CD4-positive, CD25-positive, alpha-beta regulatory T cell (primary cell): ENCODE results near the gene CFAP47. TPM values are rescaled to one million over a fixed set of nuclear protein-coding genes. Genes with fewer than 3 reads are reported as not detected.

Source experiments
- ATAC-seq, 2 donors: fragments of 150-1000 bp; cut with Tn5 transposase; one replicate each; pipeline ENCODE4 v1.10.0; 2021; ENCODE audit warnings: low read depth in 2 of 2, moderate number of reproducible peaks in 2 of 2, moderate library complexity in 1 of 2
- DNase-seq, 3 donors: peaks; one replicate each; pipeline versions ENCODE4 v3.0.0 to v3.0.0-alpha.2; 2012 to 2022; ENCODE audit warnings: mixed read lengths in 1 of 3
- H3K27ac ChIP-seq: one replicate; pipeline ENCODE4 v1.7.0; 2013; ENCODE audit warnings: mild to moderate bottlenecking, low read length; ENCODE audit not compliant: insufficient read depth, poor library complexity, severe bottlenecking
- H3K27me3 ChIP-seq: one replicate; pipeline ENCODE4 v1.7.0; 2013; ENCODE audit warnings: low read length; ENCODE audit not compliant: control insufficient read depth, insufficient read depth
- H3K36me3 ChIP-seq: one replicate; pipeline ENCODE4 v1.7.0; 2013; ENCODE audit warnings: mild to moderate bottlenecking, low read length, moderate library complexity; ENCODE audit not compliant: control insufficient read depth, insufficient read depth
- H3K4me1 ChIP-seq: 2 replicates; pipeline ENCODE4 v1.7.0; 2013; ENCODE audit warnings: mild to moderate bottlenecking, low read length; ENCODE audit not compliant: insufficient read depth, control insufficient read depth, poor library complexity, severe bottlenecking
- H3K4me3 ChIP-seq: one replicate; pipeline ENCODE4 v1.7.0; 2013; ENCODE audit warnings: low read depth, mild to moderate bottlenecking, low read length, moderate library complexity
- H3K9me3 ChIP-seq, 2 experiments: 1 replicate in 1 of 2; 2 replicates in 1 of 2; pipeline ENCODE4 v1.7.0; 2013; ENCODE audit warnings: low read length in 2 of 2, mild to moderate bottlenecking in 1 of 2, moderate library complexity in 1 of 2; ENCODE audit not compliant: control insufficient read depth in 2 of 2
- H3K27ac Mint-ChIP-seq, 3 donors: one replicate each; pipeline ENCODE4 v1.8.0; 2020 to 2022; ENCODE audit warnings: mild to moderate bottlenecking in 3 of 3, mixed read lengths in 3 of 3, moderate library complexity in 2 of 3
- H3K27me3 Mint-ChIP-seq: one replicate; pipeline ENCODE4 v1.8.0; 2022; ENCODE audit warnings: mild to moderate bottlenecking, mixed read lengths
- H3K36me3 Mint-ChIP-seq: one replicate; pipeline ENCODE4 v1.8.0; 2020; ENCODE audit warnings: mixed read lengths
- H3K4me1 Mint-ChIP-seq, 4 donors: one replicate each; pipeline ENCODE4 v1.8.0; 2020 to 2022; ENCODE audit warnings: mixed read lengths in 4 of 4, mild to moderate bottlenecking in 1 of 4
- H3K4me3 Mint-ChIP-seq, 4 donors: one replicate each; pipeline ENCODE4 v1.8.0; 2020 to 2022; ENCODE audit warnings: mild to moderate bottlenecking in 4 of 4, mixed read lengths in 4 of 4, moderate library complexity in 3 of 4
- H3K9me3 Mint-ChIP-seq, 7 donors: one replicate each; pipeline ENCODE4 v1.8.0; 2020 to 2022; ENCODE audit warnings: mixed read lengths in 7 of 7, mild to moderate bottlenecking in 3 of 7, moderate library complexity in 2 of 7
- polyA plus RNA-seq, 4 donors: library from polyadenylated mRNA; unstranded; fragments of 300-500 nt; fragmentation: Illumina TruSeq; gene quantifications; one replicate each; pipeline ENCODE4 v1.2.3, GENCODE V29; 2021
- total RNA-seq: library from RNA; stranded (reverse); gene quantifications from one replicate; pipeline ENCODE4 v1.2.3, GENCODE V29; 2022

Gene CFAP47
- total and polyA plus RNA-seq, 5 donors from 2014 or later = not detected

GRCh38 chrX:36266155-36266554 lies 346.6 kb downstream of the CFAP47 start:
- Mint-ChIP-seq H3K36me3 (no peaks in the 10 kb centered on the region), H3K4me1 (no peaks in the 10 kb centered on the region), H3K27ac (no peak overlapping the region), H3K9me3 (peaks cover 0 to 4% (median 0%) of the 10 kb centered on the region in 7 donors), H3K27me3 (no peaks in the 10 kb centered on the region), H3K4me3 (no peak overlapping the region)
- no peaks in the 10 kb centered on the region for H3K9me3 ChIP-seq
- DNase-seq (no peak), ATAC-seq (no peak)
- no peaks in the 10 kb centered on the region for H3K4me1 ChIP-seq
- H3K27me3 ChIP-seq = no peaks in the 10 kb centered on the region
- no peak overlapping the region for H3K4me3 ChIP-seq
- H3K27ac ChIP-seq = no peak overlapping the region
- no peaks in the 10 kb centered on the region for H3K36me3 ChIP-seq

GRCh38 chrX:36310136-36310535 lies 390.6 kb downstream of the CFAP47 start:
- Mint-ChIP-seq H3K27me3 (no peaks in the 10 kb centered on the region), H3K36me3 (no peaks in the 10 kb centered on the region), H3K4me3 (no peak overlapping the region), H3K9me3 (peaks cover 0 to 3% (median 0%) of the 10 kb centered on the region in 7 donors), H3K4me1 (no peaks in the 10 kb centered on the region), H3K27ac (no peak overlapping the region)
- Histone ChIP-seq H3K36me3 (no peaks in the 10 kb centered on the region), H3K27ac (no peak overlapping the region), H3K9me3 (no peaks in the 10 kb centered on the region), H3K4me1 (no peaks in the 10 kb centered on the region), H3K4me3 (no peak overlapping the region), H3K27me3 (no peaks in the 10 kb centered on the region)
- DNase-seq (no peak), ATAC-seq (no peak)

- no peaks in the 10 kb centered on the region for H3K9me3 ChIP-seq
- no peak overlapping the region for H3K27ac Mint-ChIP-seq
- no peak overlapping the region for H3K4me3 Mint-ChIP-seq
- no peak overlapping the region for H3K4me3 ChIP-seq
- H3K27ac ChIP-seq = no peak overlapping the region
- no peaks in the 10 kb centered on the region for H3K36me3 Mint-ChIP-seq
- H3K36me3 ChIP-seq = no peaks in the 10 kb centered on the region
- no peaks in the 10 kb centered on the region for H3K4me1 ChIP-seq
- H3K4me1 Mint-ChIP-seq = no peaks in the 10 kb centered on the region
- no peak for DNase-seq
- ATAC-seq = no peak
- peaks cover 0 to 3% (median 0%) of the 10 kb centered on the region in 7 donors for H3K9me3 Mint-ChIP-seq
- H3K27me3 ChIP-seq = no peaks in the 10 kb centered on the region
- H3K27me3 Mint-ChIP-seq = no peaks in the 10 kb centered on the region
Measured at GRCh38 chrX:36314303-36314702, 394.8 kb downstream of the CFAP47 start.

GRCh38 chrX:36334572-36334971 lies 415.0 kb downstream of the CFAP47 start:
- no peaks in the 10 kb centered on the region for H3K4me1 ChIP-seq
- no peaks in the 10 kb centered on the region for H3K4me1 Mint-ChIP-seq
- H3K4me3 ChIP-seq = no peak overlapping the region
- no peaks in the 10 kb centered on the region for H3K36me3 ChIP-seq
- peaks cover 0 to 2% of the 10 kb centered on the region in 2 experiments for H3K9me3 ChIP-seq
- H3K27me3 ChIP-seq = no peaks in the 10 kb centered on the region
- H3K9me3 Mint-ChIP-seq = peaks cover 0 to 4% (median 2%) of the 10 kb centered on the region in 7 donors
- no peak overlapping the region for H3K27ac ChIP-seq
- DNase-seq (no peak), ATAC-seq (no peak)
- no peak overlapping the region for H3K27ac Mint-ChIP-seq
- H3K4me3 Mint-ChIP-seq = no peak overlapping the region
- no peaks in the 10 kb centered on the region for H3K36me3 Mint-ChIP-seq
- H3K27me3 Mint-ChIP-seq = no peaks in the 10 kb centered on the region

- Mint-ChIP-seq H3K9me3 (peaks cover 0 to 4% (median 0%) of the 10 kb centered on the region in 7 donors), H3K27ac (no peak overlapping the region), H3K4me1 (no peaks in the 10 kb centered on the region), H3K27me3 (no peaks in the 10 kb centered on the region), H3K4me3 (no peak overlapping the region), H3K36me3 (no peaks in the 10 kb centered on the region)
- H3K27me3 ChIP-seq = no peaks in the 10 kb centered on the region
- no peaks in the 10 kb centered on the region for H3K4me1 ChIP-seq
- no peak overlapping the region for H3K4me3 ChIP-seq
- H3K27ac ChIP-seq = no peak overlapping the region
- H3K36me3 ChIP-seq = no peaks in the 10 kb centered on the region
- no peak for ATAC-seq
- DNase-seq = no peak
- peaks cover 0 to 2% of the 10 kb centered on the region in 2 experiments for H3K9me3 ChIP-seq
Measured at GRCh38 chrX:36336751-36337150, 417.2 kb downstream of the CFAP47 start.

- H3K4me1 ChIP-seq = no peaks in the 10 kb centered on the region
- H3K27me3 Mint-ChIP-seq = no peaks in the 10 kb centered on the region
Measured at GRCh38 chrX:36344301-36344700, 424.8 kb downstream of the CFAP47 start.

DNA sequence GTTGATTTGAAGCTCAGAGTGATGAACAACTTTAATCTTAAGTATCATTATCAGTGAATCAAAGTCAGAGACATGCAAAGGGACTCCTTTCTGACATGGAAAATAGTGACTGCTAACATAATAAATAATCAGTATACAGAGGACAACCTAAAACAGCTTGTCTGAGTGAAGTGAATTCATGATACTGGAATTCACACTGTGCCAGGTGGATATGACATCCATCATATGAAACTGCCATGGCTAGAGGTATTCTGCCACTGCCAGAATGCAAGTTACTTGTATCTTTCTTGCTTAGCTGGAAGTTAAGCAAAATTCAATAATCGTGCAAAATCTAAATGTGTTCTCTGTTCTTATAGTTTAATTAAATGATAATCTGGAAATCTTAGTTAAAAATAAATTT lies 429.0 kb downstream of the CFAP47 start:
- no peaks in the 10 kb centered on the region for H3K36me3 ChIP-seq
- H3K9me3 ChIP-seq = no peaks in the 10 kb centered on the region
- DNase-seq (no peak), ATAC-seq (no peak)
- Mint-ChIP-seq H3K27me3 (no peaks in the 10 kb centered on the region), H3K27ac (no peak overlapping the region), H3K9me3 (peaks cover 0 to 3% (median 0%) of the 10 kb centered on the region in 7 donors), H3K4me1 (no peaks in the 10 kb centered on the region), H3K4me3 (no peak overlapping the region), H3K36me3 (no peaks in the 10 kb centered on the region)
- no peaks in the 10 kb centered on the region for H3K27me3 ChIP-seq
- H3K4me1 ChIP-seq = no peaks in the 10 kb centered on the region
- H3K4me3 ChIP-seq = no peak overlapping the region
- H3K27ac ChIP-seq = no peak overlapping the region

More at GRCh38 chrX:36344301-36344700, 424.8 kb downstream of the CFAP47 start:
- Histone ChIP-seq H3K27ac (no peak overlapping the region), H3K27me3 (no peaks in the 10 kb centered on the region), H3K36me3 (no peaks in the 10 kb centered on the region), H3K4me3 (no peak overlapping the region), H3K9me3 (no peaks in the 10 kb centered on the region)
- H3K4me3 Mint-ChIP-seq = no peak overlapping the region
- H3K9me3 Mint-ChIP-seq = peaks cover 0 to 3% (median 0%) of the 10 kb centered on the region in 7 donors
- H3K4me1 Mint-ChIP-seq = no peaks in the 10 kb centered on the region
- ATAC-seq (no peak), DNase-seq (no peak)
- H3K36me3 Mint-ChIP-seq = no peaks in the 10 kb centered on the region
- no peak overlapping the region for H3K27ac Mint-ChIP-seq

GRCh38 chrX:36357855-36358254 lies 438.3 kb downstream of the CFAP47 start:
- H3K27ac ChIP-seq = no peak overlapping the region
- no peaks in the 10 kb centered on the region for H3K9me3 ChIP-seq
- DNase-seq (no peak), ATAC-seq (no peak)
- H3K4me3 ChIP-seq = no peak overlapping the region
- no peaks in the 10 kb centered on the region for H3K4me1 Mint-ChIP-seq
- no peaks in the 10 kb centered on the region for H3K27me3 Mint-ChIP-seq
- H3K4me3 Mint-ChIP-seq = no peak overlapping the region
- no peaks in the 10 kb centered on the region for H3K36me3 Mint-ChIP-seq
- peaks cover 0 to 5% (median 0%) of the 10 kb centered on the region in 7 donors for H3K9me3 Mint-ChIP-seq
- no peaks in the 10 kb centered on the region for H3K36me3 ChIP-seq
- no peaks in the 10 kb centered on the region for H3K4me1 ChIP-seq
- no peak overlapping the region for H3K27ac Mint-ChIP-seq
- H3K27me3 ChIP-seq = no peaks in the 10 kb centered on the region
